Measurements from ENCODE around the gene GFER. TPM values are rescaled to one million over a fixed set of nuclear protein-coding genes. Genes with fewer than 3 reads are reported as not detected.
A peak's percentile ranks its signal among the peaks of the same experiment; 100 is the strongest.

Gene GFER
- total RNA-seq, 2 donors from 2014 or later: 40.3 to 45.5 TPM

- no peak for TF ChIP-seq CTCF (conservative IDR thresholded peaks at IDR 0.05)
- Mint-ChIP-seq H3K4me1 (peaks cover 1% of the 10 kb centered on the region), H3K27ac (no peak overlapping the region), H3K4me3 (peak overlapping the region; percentile 53), H3K27me3 (ENCODE audit: insufficient read depth) (peaks cover 41% of the 10 kb centered on the region), H3K36me3 (ENCODE audit: low read depth) (peaks cover 5% of the 10 kb centered on the region), H3K9me3 (no peaks in the 10 kb centered on the region)
- Histone ChIP-seq H3K27ac (ENCODE audit: low read depth, low read length) (no peak overlapping the region), H3K9ac (ENCODE audit: extremely low read depth, low read length, poor library complexity, severe bottlenecking) (no peak overlapping the region), H3K4me1 (ENCODE audit: control insufficient read depth, insufficient read depth, low read length) (peaks cover 3% of the 10 kb centered on the region), H3K36me3 (ENCODE audit: control insufficient read depth, insufficient read depth, low read length) (peaks cover 2% of the 10 kb centered on the region), H3K4me3 (ENCODE audit: low read length) (no peak overlapping the region), H3K27me3 (ENCODE audit: control insufficient read depth, insufficient read depth, low read length, poor library complexity, severe bottlenecking) (peaks cover 37% of the 10 kb centered on the region), H3K9me3 (ENCODE audit: control insufficient read depth, low read length) (no peaks in the 10 kb centered on the region)
- peak; percentile 100 for DNase-seq
- 14 to 25% methylated on average over 41 to 96 of the region's 96 CpGs for WGBS, 2 experiments (ENCODE audit: insufficient coverage in 1 of 2, insufficient read length in 1 of 2)
Measured at GRCh38 chr16:1991948-1992703, 8.1 kb downstream of the GFER start.

- 78 to 92% methylated on average over 19 to 50 of the region's 50 CpGs for WGBS, 2 experiments (ENCODE audit: insufficient coverage in 1 of 2, insufficient read length in 1 of 2)
- H3K4me3 ChIP-seq (ENCODE audit: low read length): no peak overlapping the region
Measured at GRCh38 chr16:1992704-1993317, 8.8 kb downstream of the GFER start.

GRCh38 chr16:1993731-1994131, 9.7 kb downstream of the GFER start:
- peaks cover 34% of the 10 kb centered on the region for H3K27me3 Mint-ChIP-seq (ENCODE audit: insufficient read depth)
- H3K4me3 Mint-ChIP-seq: no peak overlapping the region
- no peak overlapping the region for H3K27ac ChIP-seq (ENCODE audit: low read depth, low read length)
- peaks cover 3% of the 10 kb centered on the region for H3K4me1 ChIP-seq (ENCODE audit: control insufficient read depth, insufficient read depth, low read length)
- no peak for TF ChIP-seq CTCF (conservative IDR thresholded peaks at IDR 0.05)
- H3K9ac ChIP-seq (ENCODE audit: extremely low read depth, low read length, poor library complexity, severe bottlenecking): no peak overlapping the region
- peaks cover 25% of the 10 kb centered on the region for H3K27me3 ChIP-seq (ENCODE audit: control insufficient read depth, insufficient read depth, low read length, poor library complexity, severe bottlenecking)
- peaks cover 1% of the 10 kb centered on the region for H3K4me1 Mint-ChIP-seq
- H3K4me3 ChIP-seq (ENCODE audit: low read length): no peak overlapping the region
- no peak for DNase-seq
- H3K36me3 ChIP-seq (ENCODE audit: control insufficient read depth, insufficient read depth, low read length): peaks cover 7% of the 10 kb centered on the region
- H3K9me3 ChIP-seq (ENCODE audit: control insufficient read depth, low read length): no peaks in the 10 kb centered on the region
- no peaks in the 10 kb centered on the region for H3K9me3 Mint-ChIP-seq
- no peak overlapping the region for H3K27ac Mint-ChIP-seq
- 79 to 80% methylated on average over 2 of the region's 2 CpGs for WGBS, 2 experiments (ENCODE audit: insufficient coverage in 1 of 2, insufficient read length in 1 of 2)
- peaks cover 13% of the 10 kb centered on the region for H3K36me3 Mint-ChIP-seq (ENCODE audit: low read depth)

More at GRCh38 chr16:1992704-1993317, 8.8 kb downstream of the GFER start:
- Mint-ChIP-seq H3K4me1 (peaks cover 1% of the 10 kb centered on the region), H3K9me3 (no peaks in the 10 kb centered on the region), H3K27me3 (ENCODE audit: insufficient read depth) (peaks cover 41% of the 10 kb centered on the region), H3K4me3 (no peak overlapping the region), H3K36me3 (ENCODE audit: low read depth) (peaks cover 8% of the 10 kb centered on the region), H3K27ac (no peak overlapping the region)
- Histone ChIP-seq H3K36me3 (ENCODE audit: control insufficient read depth, insufficient read depth, low read length) (peaks cover 7% of the 10 kb centered on the region), H3K27ac (ENCODE audit: low read depth, low read length) (no peak overlapping the region), H3K9me3 (ENCODE audit: control insufficient read depth, low read length) (no peaks in the 10 kb centered on the region), H3K4me1 (ENCODE audit: control insufficient read depth, insufficient read depth, low read length) (peaks cover 3% of the 10 kb centered on the region), H3K27me3 (ENCODE audit: control insufficient read depth, insufficient read depth, low read length, poor library complexity, severe bottlenecking) (peaks cover 34% of the 10 kb centered on the region), H3K9ac (ENCODE audit: extremely low read depth, low read length, poor library complexity, severe bottlenecking) (no peak overlapping the region)
- TF ChIP-seq CTCF (conservative IDR thresholded peaks at IDR 0.05): no peak
- DNase-seq: peak; percentile 83

Data from endodermal cell (in vitro differentiated cells).